SKM-1 (cell line): ENCODE data around the gene ASB18.
"Not testable (repeated sequence)": the region's sequence is repeated elsewhere in the genome, so short reads cannot be mapped to it uniquely, and the experiment has no call there.

ENCODE experiments used
- DNase-seq: peaks from one replicate; lab custom pipeline; 2025; ENCODE audit not compliant: unreplicated experiment; lab: John Stamatoyannopoulos, UW

Gene ASB18, protein sequence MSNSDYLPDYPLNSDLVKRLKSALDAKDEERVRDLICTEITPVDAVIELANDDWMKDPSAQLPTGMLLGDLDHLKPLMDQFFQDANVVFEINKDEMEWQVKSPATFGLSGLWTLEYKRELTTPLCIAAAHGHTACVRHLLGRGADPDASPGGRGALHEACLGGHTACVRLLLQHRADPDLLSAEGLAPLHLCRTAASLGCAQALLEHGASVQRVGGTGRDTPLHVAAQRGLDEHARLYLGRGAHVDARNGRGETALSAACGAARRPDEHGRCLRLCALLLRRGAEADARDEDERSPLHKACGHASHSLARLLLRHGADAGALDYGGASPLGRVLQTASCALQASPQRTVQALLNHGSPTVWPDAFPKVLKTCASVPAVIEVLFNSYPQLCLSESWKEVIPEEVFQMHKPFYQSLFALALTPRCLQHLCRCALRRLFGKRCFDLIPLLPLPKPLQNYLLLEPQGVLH

DNA sequence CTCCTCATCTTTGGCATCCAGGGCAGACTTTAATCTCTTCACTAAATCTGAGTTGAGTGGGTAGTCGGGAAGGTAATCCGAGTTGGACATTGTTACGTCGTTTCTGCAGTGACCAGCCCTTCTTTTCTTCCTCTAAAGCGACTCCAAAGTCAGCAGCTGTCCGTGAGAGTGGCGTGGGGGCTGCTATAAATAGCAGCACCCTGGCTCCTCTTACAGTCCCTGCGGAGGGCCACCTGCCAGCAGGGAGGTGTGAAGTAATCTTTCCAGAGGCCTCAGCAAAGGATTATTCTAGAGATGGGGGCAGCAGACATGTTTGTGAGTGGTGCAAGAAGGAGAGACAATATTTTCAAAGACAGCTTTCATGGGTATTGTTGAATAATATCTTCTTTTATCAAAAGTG is at the start of gene ASB18:
Gene ASB18, minus strand, starts transcription at position 151 of the 400 bp plus-strand sequence. Its CDS starts 61 bp downstream, at position 90.
- no peak for DNase-seq

DNA sequence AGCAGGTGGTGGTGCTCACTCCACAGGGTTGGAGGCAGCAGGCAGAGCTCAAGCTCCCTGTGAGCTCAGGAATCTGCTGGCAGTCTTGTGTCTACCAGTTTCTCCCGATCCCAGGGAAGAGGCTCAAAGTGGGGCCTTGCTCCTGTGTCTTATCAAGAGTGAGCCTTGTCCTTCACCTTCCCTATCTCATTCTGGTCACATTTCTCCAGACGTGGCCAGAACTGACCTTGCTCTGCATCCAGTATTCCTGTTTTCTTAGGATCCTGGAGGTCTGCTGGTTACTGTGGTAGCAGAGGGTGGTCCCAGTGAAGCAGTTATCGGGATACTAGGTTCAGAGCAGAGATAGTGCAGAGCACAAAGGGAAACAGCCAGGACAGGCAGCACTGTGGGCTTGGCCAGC is 47.1 kb upstream of the ASB18 start:
- DNase-seq = no peak

DNA sequence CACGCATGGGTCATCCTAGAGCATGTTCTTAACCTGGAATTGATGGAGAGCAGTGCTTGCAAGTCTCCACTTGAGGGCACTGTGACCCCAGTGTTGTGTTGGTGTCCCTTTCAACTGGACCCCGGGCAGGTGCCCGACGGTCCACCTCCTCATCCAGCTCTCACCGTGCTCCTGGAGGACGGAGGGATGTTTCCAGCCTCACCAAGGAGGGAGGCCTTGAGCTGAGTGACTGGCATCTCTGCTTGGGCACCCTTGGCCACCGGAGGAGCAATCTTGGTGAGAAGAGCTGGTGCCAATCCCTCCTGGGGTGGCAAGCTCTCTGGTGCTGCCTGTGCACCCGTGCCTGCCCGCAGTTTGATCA is 45.4 kb upstream of the ASB18 start:
- no peak for DNase-seq

DNA sequence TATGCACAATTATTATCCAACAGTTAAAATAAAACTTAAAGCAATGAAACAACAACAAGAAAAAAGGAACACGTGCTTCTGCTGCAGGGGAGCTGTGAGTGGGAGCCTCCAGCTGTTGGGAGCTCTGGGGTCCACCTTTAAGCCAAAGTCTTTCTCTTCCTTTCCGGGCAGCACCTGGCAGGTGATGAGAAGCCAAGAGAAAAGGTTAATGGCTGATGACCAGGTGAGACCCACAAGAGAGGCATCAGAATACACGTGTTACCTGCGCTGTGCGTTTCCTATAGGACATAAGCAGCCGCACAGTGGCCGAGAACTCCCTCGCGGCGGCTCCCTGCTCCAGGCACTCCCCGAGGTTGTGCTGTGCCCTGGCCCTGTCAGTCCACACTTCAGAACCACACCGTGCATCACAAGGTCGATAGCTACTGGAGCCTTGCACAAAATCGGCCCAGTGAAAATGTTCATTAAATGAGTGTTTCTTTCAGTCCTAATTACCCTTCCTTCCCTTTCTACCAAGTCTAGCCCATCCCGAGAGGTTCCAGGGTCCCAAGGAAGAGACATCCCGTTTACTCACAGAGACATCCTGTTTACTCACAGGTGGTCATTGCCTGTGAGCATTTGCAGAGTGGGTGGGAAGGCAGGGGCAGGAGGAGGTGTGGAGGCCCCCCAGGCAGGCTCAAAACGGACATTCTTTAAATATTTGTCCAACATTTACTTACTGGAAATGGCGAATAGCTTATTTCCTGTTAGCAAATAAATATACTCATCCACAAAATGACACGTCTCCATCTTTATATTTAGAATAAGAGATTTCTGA is 44.9 kb upstream of the ASB18 start:
- no peak for DNase-seq

DNA sequence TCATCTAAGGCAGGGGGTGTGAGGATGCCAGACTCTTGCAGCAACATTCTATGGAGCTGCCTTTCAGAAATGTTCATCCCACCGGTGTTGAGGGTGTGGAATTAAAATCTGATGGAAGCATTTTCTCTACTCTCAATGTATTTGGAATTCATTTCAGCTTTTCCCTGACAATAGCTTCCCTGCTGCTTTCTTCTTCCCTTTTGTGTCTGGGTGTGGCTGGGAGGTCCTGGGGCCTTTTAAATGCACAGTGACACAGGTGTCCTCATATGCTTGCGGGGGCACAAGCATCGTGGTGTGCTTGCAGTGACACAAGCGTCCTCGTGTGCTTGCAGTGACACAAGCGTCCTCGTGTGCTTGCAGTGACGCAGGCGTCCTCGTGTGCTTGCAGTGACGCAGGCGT is 43.4 kb upstream of the ASB18 start:
- no peak for DNase-seq

DNA sequence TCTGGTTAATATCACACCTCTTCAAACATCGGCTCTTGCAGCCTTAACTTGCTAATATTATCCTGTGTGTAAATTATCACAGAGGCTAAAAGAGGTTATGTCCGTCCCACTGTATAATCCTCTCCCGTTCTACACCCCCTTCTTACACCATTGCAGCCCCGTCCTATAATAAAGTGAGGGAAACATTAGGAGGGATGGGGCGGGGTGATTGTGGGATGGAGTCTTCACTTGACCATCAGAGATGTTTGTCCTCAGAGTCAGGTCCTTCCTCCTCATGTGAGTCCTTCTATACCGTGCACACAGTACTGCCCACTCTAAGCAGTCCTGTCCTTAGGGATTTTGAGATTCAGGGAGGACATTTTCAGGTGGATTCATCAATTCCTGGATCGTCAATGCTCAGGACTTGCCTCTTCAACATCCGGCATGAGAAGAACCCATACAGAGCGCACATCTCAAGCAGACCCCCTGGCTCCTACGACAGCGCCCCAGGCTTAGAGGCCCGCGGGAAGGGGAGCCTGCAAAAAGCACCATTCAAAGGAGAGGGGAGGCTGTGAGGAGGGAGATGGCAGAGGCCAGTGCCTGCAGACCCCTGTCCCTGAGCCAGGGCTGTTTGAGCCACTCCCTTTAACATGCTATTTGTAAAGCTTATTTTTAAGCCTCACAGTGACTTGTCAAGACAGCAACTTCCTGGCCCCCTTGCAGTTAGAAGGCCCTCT is 42.8 kb upstream of the ASB18 start:
- DNase-seq = no peak

DNA sequence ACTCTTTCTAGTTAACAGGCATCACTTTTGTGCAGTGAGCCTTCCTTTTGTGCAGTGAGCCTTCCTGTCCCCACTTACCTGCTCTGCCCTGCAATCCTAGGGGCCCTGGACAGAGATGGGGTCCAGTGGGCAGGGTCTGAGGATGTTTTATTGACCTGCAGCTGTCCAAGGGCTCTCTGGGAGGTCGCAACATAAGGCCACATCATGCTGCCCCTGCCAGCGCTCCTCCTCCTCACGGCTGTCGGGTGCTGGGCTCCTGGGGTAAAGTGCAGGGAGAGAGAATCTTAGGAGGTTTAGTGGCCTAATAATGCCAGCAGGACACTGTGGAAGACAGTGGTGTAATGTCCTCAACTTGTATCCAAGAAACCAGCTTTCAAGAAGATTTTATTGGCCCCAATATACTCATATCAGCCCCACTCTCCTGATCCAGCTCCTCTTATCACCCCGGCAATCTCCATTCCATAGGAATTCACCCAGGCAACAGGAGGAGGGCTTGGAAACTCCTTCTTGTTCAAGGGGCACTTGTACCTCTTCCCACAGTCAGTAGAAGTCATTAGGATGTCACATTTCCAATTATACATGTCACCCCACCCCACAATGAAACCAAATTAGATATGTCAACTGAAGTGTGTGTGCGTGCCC is 41.9 kb upstream of the ASB18 start:
- DNase-seq = no peak

DNA sequence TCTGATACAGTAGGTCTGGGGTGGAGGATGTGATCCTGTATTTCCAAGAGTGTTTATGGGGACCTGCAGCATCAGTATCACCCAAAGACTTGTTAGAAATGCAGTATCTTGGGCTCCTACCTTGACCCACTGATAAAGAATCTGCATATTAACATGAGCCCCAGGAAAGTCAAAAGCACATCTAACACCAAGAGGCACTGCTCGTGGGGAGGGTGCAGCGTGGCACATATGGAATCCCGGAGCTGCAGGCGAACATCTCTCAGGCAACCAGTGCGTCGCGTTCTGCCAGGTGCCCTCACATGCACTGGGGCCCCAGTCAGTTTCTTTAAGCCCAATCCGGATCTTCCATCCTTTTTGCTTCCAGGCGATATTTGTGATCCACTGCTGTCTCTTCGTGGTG is 41.3 kb upstream of the ASB18 start:
- no peak for DNase-seq

DNA sequence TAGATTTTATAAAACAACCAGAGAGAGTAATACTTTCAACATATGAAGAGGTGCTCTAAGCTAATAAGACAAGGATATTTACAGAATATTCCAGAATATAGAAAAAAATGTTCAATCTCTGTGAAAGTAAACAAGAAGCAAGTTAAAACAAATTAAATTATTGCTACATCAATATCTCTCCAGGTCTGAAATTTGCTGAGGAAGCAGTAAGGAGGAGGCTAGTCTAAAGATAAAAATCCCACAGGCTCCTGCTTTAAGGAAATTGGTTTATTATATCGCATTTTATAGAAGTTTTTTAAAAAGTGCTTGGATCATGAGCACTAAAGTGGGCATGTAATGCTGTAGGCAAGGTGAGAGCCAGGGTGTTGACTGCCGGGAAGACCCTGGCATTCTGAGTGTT is 39.7 kb upstream of the ASB18 start:
- DNase-seq = no peak

DNA sequence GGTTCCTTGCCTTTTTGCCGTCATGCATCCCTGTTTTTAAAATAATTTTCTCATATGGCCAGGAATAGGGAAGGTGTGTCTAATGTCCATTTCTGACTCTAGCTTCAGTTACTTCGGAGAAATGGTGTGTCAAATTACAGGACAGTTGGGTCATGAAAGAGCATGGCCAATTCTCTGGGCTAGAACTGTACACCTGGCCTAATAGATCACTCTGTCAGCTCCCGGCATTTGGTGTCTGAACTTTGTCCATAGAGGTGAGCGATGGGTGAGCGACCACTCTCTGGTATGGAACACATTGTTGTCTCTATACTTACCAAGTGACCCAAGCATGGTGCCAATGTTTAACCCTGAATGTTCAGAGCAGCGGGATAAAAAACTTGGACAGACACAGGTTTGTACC is 38.3 kb upstream of the ASB18 start:
- no peak for DNase-seq

DNA sequence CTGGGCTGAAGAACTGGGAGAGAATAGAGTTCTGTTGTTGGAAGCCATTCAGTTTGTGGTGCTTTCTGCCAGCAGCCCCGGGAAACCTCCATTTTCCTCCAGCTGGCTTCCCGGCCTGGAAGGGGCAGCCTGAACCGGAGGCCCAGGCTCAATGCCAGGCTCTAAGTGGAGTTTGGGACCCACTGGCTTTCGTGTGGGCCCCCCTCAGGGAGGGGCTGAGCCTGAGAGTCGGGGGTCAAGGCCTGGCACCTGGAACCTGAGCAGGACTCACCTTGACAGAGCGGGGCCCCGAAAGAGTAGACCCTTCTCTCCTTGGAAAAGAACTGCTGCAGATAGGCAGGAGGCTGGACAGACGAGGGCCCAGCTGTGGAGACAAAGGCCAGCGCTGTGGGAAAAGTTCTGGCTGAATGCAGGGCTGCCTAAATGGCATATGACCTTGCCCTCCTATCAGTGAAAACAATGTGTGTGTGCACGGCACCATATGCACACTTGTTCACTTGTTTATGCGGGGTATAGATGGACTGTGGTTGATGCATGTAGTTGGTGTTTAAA is 34.8 kb upstream of the ASB18 start:
- no peak for DNase-seq

DNA sequence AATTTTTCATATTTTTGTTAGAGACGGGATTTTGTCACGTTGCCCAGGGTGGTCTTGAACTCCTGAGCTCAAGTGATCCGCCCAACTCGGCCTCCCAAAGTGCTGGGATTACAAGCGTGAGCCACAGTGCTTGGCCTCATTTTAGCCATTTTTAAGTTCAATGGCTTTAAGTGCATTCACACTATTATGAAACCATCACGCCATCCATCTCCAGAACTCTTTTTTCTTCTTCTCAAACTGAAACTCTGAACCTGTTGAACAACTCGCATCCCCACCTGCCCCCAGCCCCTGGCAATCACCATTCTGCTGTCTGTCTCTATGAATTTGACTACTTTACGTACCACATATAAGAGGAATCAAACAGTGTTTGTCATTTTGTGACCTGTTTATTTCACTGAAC is 31.3 kb upstream of the ASB18 start:
- no peak for DNase-seq

DNA sequence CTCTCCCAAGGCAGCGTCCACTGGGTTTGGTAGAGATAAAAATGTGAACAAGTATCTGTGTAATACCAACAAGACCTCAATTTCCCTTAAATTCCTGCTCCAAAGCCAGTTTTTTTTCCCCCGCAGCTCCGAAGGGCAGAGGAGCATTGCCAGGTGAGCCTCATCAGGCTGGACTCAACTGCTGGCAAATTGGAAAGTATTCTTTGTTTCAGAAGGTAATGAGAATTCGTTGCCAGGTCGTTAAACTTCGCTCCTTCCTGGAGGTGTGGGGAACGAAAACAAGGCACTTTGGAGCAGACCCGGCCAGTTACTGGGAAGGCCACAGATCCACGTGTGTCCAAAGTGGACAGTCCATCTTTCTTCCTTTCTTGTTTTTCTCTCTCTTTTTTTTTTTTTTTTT is 30.4 kb upstream of the ASB18 start:
- no peak for DNase-seq

DNA sequence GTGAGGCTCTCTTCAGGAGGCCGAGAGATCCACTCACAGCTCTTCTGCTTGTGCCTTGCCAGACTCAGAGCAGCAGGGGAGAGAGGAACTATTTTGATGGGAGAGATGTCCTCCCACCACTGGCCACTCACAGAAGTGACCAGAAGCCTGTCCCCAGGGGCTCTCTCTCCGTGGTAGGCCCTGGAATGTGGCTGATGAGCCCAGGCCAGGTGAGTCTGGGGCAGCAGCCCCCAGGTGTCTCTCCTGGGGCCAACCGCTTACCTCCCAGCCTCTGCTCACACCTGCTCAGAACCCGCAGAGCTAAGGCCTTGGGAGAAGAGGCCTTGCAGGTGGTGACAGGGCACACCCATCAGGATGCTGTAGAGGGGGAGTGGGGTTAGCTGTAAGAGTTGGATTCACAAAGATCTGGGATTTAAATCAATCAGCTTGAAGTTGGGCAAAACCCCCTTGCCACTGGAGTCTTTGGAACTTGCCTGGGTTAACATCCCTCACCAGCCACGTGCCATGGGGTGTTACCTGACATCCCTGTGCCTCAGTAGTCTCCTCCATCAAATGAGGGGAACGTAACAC is 29.1 kb upstream of the ASB18 start:
- no peak for DNase-seq

DNA sequence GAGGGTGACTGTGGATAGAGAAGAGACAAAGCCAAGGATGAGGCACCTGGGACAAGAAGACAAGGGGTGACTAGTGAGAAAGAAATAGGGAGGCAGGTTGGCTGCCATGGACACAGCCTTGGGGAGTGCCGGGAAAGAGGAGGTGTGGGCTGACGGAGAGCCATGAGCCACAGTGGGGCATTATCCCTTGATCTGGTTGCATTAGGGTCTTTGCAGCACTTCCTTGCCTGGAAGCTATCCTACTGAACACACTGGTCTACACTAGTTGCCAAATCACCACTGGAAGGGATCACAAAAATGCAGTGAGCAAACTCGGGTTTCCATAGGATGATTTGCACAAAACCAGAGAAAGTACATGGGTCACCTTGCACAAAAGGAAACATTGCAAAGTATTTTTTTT is 27.7 kb upstream of the ASB18 start:
- DNase-seq = no peak

DNA sequence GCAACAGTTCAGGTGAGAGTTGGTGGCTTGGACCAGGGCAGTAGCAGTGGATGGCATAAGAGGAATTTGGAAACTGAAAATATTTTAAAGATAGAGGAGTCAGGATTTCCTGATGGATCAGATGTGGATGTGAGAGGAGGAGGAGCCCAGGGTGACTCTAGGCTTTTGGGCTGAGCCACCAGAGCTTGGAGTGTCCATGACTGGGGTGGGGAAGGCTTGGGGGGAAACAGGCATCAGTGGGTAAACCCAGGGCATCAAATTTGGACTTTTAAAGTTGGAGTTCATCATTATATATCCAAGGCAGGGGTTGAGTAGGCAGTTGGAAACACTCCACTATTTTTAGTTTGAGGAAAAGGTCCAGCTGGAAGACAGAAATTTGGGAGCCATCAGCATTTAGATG is 27.3 kb upstream of the ASB18 start:
- DNase-seq = no peak

DNA sequence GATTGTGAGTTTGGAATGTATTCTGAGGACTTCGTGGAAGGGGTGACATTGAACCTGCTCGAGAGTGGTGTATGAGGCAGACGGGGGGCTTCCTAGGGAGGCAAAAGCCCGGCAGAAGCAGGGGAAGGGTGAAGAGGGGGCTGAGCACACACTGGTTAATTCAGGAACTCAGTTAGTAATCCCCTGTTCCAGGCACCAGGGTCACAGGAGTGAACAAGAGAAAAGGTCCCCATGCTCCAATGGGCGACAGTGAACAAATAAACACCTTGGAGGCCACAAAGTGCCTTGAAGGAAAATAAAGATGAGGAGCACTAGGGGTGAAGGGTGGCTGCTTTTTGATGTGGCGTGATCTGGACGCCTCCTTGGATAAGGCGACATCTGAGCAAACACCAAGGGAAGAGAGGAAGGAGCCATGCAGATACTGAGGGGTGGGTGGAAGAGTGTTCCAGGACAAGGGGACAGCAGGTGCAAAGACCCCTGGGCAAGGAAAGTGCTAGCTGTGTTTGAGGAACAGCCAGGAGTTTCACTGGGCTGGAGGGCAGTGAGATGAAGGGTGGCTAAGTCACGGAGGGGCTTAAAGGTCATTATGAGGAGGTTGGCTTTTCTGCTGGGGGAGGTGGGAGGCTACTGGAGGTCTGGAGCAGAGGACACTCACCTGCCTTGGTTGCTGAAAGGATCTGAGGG is 26.7 kb upstream of the ASB18 start:
- no peak for DNase-seq

DNA sequence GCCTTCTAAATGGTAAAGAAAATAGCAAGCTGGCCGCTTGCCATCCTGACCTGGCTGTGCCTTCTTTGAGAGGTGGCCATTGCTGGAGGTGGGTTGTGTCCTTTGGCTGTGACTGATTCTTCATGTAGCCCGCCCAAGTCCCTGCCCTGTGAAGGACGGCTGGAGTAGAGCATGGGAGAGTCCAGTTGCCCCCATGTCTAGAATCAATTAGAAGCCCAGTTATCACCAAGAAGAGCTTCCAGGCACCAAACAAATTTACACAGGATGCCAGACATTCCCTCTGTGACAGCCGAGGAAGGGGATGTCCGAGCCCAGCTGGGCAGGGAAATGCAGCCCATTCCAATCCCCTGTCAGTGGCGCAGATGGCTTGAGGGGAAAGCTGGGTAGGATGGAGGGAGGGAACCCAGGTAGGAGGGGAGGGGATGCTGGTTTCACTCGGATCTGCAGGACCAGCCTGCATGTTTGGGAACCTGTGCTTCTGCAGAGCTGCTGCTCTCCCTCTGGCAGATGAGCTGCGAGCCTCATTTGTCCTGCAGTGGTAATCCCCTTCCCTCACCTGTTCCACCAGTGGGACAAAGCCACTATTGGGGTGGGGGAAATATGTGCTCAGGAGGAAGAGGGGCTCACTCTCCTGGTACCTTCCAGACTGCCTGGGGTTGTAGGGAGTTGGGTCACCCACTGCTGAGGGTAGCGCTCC is 25.7 kb upstream of the ASB18 start:
- no peak for DNase-seq

DNA sequence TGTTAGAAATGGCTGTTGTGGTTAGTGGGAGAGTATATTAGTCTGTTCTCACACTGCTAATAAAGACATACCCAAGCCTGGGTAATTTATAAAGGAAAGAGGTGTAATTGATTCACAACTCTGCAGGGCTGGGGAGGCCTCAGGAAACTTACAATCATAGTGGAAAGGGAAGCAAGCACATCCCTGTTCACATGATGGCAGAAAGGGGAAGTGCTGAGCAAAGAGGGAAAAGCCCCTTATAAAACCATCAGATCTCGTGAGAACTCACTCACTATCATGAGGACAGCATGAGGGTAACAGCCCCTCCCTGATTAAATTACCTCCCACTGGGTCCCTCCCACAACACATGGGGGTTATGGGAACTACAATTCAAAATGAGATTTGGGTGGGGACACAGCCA is 24.2 kb upstream of the ASB18 start:
- DNase-seq = not testable (repeated sequence)
